ENCODE results near the gene EDNRA.

DNA sequence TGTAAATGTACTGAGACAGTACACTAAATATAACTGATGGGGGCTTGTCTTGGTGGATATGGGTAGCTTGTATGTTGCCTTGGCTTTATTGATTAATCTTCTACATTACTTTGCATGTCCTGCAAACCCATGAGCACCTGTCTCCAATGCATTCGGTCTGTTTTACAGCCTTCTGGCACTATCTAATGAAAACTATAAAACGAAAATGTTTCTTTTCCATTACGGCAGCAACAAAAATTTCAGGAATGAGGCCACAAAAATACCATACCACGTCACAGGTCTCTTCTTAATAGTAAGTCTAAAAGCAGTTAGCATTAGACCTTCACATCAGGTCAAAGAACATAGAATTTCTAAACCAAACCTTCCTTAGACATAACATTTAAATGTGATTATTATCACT, 49.8 kb downstream of the EDNRA start:
- TF ChIP-seq, protein P1, sequence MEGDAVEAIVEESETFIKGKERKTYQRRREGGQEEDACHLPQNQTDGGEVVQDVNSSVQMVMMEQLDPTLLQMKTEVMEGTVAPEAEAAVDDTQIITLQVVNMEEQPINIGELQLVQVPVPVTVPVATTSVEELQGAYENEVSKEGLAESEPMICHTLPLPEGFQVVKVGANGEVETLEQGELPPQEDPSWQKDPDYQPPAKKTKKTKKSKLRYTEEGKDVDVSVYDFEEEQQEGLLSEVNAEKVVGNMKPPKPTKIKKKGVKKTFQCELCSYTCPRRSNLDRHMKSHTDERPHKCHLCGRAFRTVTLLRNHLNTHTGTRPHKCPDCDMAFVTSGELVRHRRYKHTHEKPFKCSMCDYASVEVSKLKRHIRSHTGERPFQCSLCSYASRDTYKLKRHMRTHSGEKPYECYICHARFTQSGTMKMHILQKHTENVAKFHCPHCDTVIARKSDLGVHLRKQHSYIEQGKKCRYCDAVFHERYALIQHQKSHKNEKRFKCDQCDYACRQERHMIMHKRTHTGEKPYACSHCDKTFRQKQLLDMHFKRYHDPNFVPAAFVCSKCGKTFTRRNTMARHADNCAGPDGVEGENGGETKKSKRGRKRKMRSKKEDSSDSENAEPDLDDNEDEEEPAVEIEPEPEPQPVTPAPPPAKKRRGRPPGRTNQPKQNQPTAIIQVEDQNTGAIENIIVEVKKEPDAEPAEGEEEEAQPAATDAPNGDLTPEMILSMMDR (conservative IDR thresholded peaks at IDR 0.05 in 1 of 2, IDR thresholded peaks at IDR 0.05 in 1 of 2; ENCODE audit: extremely low read depth in 1 of 2, insufficient read depth in 1 of 2, low read depth in 1 of 2, low read length in 2 of 2): no peak
- TF ChIP-seq EZH2 (IDR thresholded peaks at IDR 0.05; ENCODE audit: borderline replicate concordance, low read length): no peak
